AG09309 (cell line): ENCODE results near the gene UGT1A8.

Experiments
- DNase-seq: peaks from one replicate; pipeline ENCODE4 v3.0.0-alpha.2; 2010; ENCODE audit warnings: low read depth
- H3K4me3 ChIP-seq: 2 replicates; pipeline ENCODE4 v1.5.1; 2011; ENCODE audit warnings: mild to moderate bottlenecking, low read depth, low read length, moderate library complexity; ENCODE audit not compliant: control insufficient read depth
- CTCF ChIP-seq: IDR thresholded peaks from 2 replicates; pipeline ENCODE4 v1.5.1; 2011; ENCODE audit warnings: mild to moderate bottlenecking, low read depth, low read length, inconsistent platforms; ENCODE audit not compliant: insufficient read depth, control insufficient read depth; ENCODE audit errors: missing control alignments

The UGT1A8 gene

GRCh38 chr2:233764264-233764663 lies 146.8 kb downstream of the UGT1A8 start:
- no peak overlapping the region for H3K4me3 ChIP-seq
- TF ChIP-seq CTCF: no peak
- DNase-seq: peak; percentile 48

GRCh38 chr2:233764761-233765160 lies 147.3 kb downstream of the UGT1A8 start:
- no peak for TF ChIP-seq CTCF
- no peak overlapping the region for H3K4me3 ChIP-seq
- no peak for DNase-seq

- no peak for DNase-seq
- no peak overlapping the region for H3K4me3 ChIP-seq
- TF ChIP-seq CTCF: no peak
Observed at GRCh38 chr2:233766416-233766815, 149.0 kb downstream of the UGT1A8 start.

GRCh38 chr2:233768076-233768475 lies 150.6 kb downstream of the UGT1A8 start:
- no peak overlapping the region for H3K4me3 ChIP-seq
- DNase-seq: no peak
- TF ChIP-seq CTCF: no peak

- H3K4me3 ChIP-seq: no peak overlapping the region
- DNase-seq: no peak
- no peak for TF ChIP-seq CTCF
Observed at GRCh38 chr2:233769260-233769659, 151.8 kb downstream of the UGT1A8 start.

- no peak overlapping the region for H3K4me3 ChIP-seq
- no peak for TF ChIP-seq CTCF
- DNase-seq: no peak
Observed at GRCh38 chr2:233772153-233772552, 154.7 kb downstream of the UGT1A8 start.

- no peak for DNase-seq
- no peak for TF ChIP-seq CTCF
Observed at GRCh38 chr2:233772583-233772982, 155.2 kb downstream of the UGT1A8 start.

More at GRCh38 chr2:233772583-233772982, 155.2 kb downstream of the UGT1A8 start:
- no peak overlapping the region for H3K4me3 ChIP-seq
